Right lobe of liver (tissue), 4 donors: Measurements from ENCODE around the gene DDB1.

Source experiments
- POLR2A ChIP-seq: fragments of 450-650 bp; IDR thresholded peaks from one replicate; pipeline ENCODE4 v1.6.1; 2017; ENCODE audit warnings: antibody characterized with exemption, mild to moderate bottlenecking
- TF ChIP-seq, protein P1 (sequence below), 4 donors: fragments of 200-600 bp in 3 of 4; fragments of 450-650 bp in 1 of 4; IDR thresholded peaks; one replicate each; pipeline versions ENCODE4 v1.5.1 to v1.8.0; 2016 to 2022; ENCODE audit warnings: antibody characterized with exemption in 4 of 4, mild to moderate bottlenecking in 2 of 4
- donor health status: DM: no; HTN: no; CAD: no.
- donor health status: DM: no; HTN: no; CAD: no.
- donor health status: DM: no; HTN: yes; CAD: no.

DNA sequence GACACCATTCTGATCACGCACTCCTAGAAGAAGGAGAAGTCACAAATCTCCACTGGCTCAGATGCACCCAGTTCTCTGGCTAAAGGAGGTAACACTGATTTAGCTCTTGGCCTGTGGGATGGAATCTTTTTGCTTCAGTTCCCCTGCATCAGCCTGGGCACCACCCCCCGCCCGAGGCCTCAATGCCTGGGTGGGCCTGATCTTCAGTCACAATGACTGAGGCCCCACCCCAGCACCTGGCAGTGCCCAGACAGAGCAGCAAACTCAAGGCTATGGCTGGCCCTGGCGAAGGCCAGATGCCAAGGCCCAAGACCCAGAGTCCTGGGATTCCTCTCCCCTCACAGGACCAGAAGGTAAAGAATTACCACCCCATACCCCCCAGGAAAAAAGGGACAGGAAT, 23.8 kb upstream of the DDB1 start:
- TF ChIP-seq, protein P1, sequence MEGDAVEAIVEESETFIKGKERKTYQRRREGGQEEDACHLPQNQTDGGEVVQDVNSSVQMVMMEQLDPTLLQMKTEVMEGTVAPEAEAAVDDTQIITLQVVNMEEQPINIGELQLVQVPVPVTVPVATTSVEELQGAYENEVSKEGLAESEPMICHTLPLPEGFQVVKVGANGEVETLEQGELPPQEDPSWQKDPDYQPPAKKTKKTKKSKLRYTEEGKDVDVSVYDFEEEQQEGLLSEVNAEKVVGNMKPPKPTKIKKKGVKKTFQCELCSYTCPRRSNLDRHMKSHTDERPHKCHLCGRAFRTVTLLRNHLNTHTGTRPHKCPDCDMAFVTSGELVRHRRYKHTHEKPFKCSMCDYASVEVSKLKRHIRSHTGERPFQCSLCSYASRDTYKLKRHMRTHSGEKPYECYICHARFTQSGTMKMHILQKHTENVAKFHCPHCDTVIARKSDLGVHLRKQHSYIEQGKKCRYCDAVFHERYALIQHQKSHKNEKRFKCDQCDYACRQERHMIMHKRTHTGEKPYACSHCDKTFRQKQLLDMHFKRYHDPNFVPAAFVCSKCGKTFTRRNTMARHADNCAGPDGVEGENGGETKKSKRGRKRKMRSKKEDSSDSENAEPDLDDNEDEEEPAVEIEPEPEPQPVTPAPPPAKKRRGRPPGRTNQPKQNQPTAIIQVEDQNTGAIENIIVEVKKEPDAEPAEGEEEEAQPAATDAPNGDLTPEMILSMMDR (IDR thresholded peaks at IDR 0.05): no peak
- no peak for TF ChIP-seq POLR2A
